Glutamatergic neuron (in vitro differentiated cells): ENCODE measurements around the gene SEC62. TPM values are rescaled to one million over a fixed set of nuclear protein-coding genes. Genes with fewer than 3 reads are reported as not detected.

Experiments used
- DNase-seq: peaks from one replicate; pipeline ENCODE4 v3.0.0; 2022
- H3K27ac Mint-ChIP-seq: one replicate; pipeline ENCODE4 v1.8.0; 2020; ENCODE audit warnings: mild to moderate bottlenecking, mixed read lengths, inconsistent platforms; ENCODE audit not compliant: unreplicated experiment
- H3K27me3 Mint-ChIP-seq: one replicate; pipeline ENCODE4 v1.8.0; 2020; ENCODE audit warnings: mild to moderate bottlenecking, moderate library complexity, mixed read lengths, inconsistent platforms; ENCODE audit not compliant: unreplicated experiment
- H3K36me3 Mint-ChIP-seq: one replicate; pipeline ENCODE4 v1.8.0; 2020; ENCODE audit warnings: mild to moderate bottlenecking, mixed read lengths, inconsistent platforms; ENCODE audit not compliant: unreplicated experiment
- H3K4me1 Mint-ChIP-seq: one replicate; pipeline ENCODE4 v1.8.0; 2020; ENCODE audit warnings: mild to moderate bottlenecking, low read depth, mixed read lengths, inconsistent platforms; ENCODE audit not compliant: unreplicated experiment
- H3K4me3 Mint-ChIP-seq: one replicate; pipeline ENCODE4 v1.8.0; 2020; ENCODE audit warnings: mild to moderate bottlenecking, mixed read lengths, inconsistent platforms; ENCODE audit not compliant: unreplicated experiment
- H3K9me3 Mint-ChIP-seq: one replicate; pipeline ENCODE4 v1.8.0; 2020; ENCODE audit warnings: mild to moderate bottlenecking, moderate library complexity, mixed read lengths, inconsistent platforms; ENCODE audit not compliant: unreplicated experiment
- CTCF ChIP-seq: fragments of 200-600 bp; sonication (generic); IDR thresholded peaks from one replicate; pipeline ENCODE4 v1.5.0; 2021; ENCODE audit not compliant: partially characterized antibody, unreplicated experiment
- total RNA-seq: library from RNA; stranded (reverse); fragmentation: NEBNext Ultra II Directional; extraction: Animal tissue kit (Norgen Biotek cat#: 25700); gene quantifications from one replicate; pipeline ENCODE4 v1.2.1, GENCODE V29; 2021; ENCODE audit not compliant: unreplicated experiment

The SEC62 gene
- total RNA-seq, 1 donor from 2014 or later: 75.5 TPM

DNA sequence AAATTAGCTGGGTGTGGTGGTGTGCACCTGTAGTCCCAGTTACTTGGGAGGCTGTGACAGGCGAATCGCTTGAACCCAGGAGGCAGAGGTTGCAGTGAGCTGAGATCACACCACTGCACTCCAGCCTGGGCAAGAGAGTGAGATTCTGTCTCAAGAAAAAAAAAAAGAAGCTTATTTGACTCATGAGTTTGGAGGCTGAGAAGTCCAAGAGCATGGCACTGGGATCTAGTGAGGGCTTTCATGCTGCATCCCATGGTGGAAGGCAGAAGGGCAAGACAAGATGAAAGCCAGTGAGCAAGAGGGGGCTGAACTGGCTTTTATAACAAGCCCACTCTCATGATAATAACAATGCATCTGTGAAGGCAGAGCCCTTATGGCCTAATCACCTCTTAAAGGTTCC, 33.4 kb downstream of the SEC62 start:
- H3K4me3 Mint-ChIP-seq: no peak overlapping the region
- DNase-seq: no peak
- peaks cover 1% of the 10 kb centered on the region for H3K27me3 Mint-ChIP-seq
- H3K9me3 Mint-ChIP-seq: peaks cover 2% of the 10 kb centered on the region
- TF ChIP-seq CTCF: no peak
- no peaks in the 10 kb centered on the region for H3K4me1 Mint-ChIP-seq
- no peak overlapping the region for H3K27ac Mint-ChIP-seq
- H3K36me3 Mint-ChIP-seq: no peaks in the 10 kb centered on the region

DNA sequence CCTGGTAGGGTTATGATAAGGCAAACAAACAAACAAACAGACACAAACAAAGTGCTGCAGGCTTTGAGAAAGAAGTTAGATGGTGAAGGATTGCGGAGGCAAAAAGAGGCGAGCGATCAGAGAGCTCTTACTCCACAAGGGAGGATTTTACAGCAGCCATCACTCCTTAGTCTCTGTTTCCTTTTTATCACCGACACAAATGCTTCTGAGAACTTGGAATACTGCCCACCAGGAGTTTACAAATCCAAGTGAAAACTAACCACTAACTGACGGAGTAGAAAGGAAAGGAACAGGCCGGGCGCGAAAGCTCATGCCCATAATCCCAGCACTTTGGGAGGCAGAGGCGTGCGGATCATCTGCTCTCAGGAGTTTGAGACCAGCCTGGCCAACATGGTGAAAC, 35.6 kb downstream of the SEC62 start:
- Mint-ChIP-seq H3K4me1 (no peaks in the 10 kb centered on the region), H3K27ac (no peak overlapping the region), H3K9me3 (peaks cover 2% of the 10 kb centered on the region), H3K27me3 (peaks cover 1% of the 10 kb centered on the region), H3K36me3 (no peaks in the 10 kb centered on the region), H3K4me3 (no peak overlapping the region)
- no peak for DNase-seq
- no peak for TF ChIP-seq CTCF

DNA sequence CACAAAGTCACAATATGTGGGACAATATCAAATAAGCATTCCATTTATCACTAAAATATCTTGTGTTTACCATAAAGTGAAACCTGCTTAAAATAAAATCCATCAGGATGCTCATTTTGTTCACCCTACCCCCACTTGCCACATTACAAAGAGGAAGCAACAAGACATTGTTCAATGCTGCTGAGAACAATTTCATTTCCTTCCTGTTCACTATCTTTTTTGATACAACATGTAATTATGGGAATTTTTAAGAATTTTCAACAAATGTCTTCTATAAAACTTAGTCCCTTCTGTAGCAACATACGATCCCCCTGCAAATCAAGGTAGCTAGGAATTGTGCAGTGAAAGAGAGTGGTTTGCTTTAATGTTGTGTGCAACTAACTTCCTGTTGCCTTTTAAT, 36.3 kb downstream of the SEC62 start:
- H3K27ac Mint-ChIP-seq: no peak overlapping the region
- H3K9me3 Mint-ChIP-seq: peaks cover 2% of the 10 kb centered on the region
- TF ChIP-seq CTCF: no peak
- H3K27me3 Mint-ChIP-seq: peaks cover 1% of the 10 kb centered on the region
- no peaks in the 10 kb centered on the region for H3K4me1 Mint-ChIP-seq
- no peak overlapping the region for H3K4me3 Mint-ChIP-seq
- no peaks in the 10 kb centered on the region for H3K36me3 Mint-ChIP-seq
- no peak for DNase-seq

DNA sequence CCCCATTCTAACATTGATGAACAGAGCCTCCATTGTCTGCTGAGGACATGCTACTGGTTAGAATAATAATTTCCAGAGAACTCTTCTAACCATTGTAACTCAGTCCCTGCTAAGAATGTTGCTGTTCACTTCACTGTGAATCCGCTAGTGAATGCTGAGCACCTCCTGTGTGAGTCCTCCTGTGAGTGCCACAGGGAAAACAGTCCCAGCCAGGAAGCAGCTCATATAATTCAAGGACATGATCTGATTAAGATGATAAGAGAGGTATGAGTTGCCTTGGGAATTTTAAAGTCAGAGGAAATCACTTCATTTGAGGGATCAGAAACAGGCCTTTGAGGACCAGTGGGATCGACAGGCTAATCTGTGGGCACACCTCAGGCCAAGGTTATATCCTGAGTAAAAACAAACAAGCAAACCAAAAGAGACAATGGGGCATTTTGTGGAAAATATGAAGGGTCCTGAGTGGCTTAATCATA, 37.3 kb downstream of the SEC62 start:
- Mint-ChIP-seq H3K4me1 (no peaks in the 10 kb centered on the region), H3K27me3 (no peaks in the 10 kb centered on the region), H3K9me3 (peaks cover 2% of the 10 kb centered on the region), H3K27ac (no peak overlapping the region), H3K4me3 (no peak overlapping the region), H3K36me3 (no peaks in the 10 kb centered on the region)
- no peak for TF ChIP-seq CTCF
- no peak for DNase-seq

DNA sequence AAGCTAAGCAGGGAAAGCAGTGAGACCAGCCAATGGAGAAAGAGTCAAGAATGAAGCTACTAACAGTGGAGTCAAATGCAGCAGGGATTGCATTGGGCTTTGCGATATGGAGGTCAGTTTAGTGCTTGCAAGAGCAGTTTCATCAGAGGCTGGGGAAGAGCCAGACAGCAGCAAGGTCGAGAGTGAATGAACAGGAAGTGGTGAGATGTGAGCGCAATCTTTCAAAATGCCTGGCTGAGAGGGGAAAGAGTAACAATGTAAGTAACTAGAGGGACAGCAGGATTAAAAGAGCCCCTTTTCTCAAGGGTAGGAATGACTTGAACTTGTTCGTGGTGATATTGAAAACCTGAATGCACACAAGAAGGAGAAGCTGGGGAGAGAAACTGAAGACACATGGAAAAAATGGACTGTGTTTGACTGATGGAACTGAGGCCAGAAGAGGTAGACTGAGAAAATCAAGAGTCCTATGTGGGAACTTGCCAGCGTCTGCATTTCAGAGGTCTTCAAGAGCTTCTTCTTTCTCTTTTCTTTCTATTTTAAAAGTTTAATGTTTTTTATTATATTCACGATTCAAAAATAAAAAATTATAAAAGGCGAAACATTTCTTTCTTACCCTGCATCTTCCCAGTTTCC, 40.5 kb downstream of the SEC62 start:
- Mint-ChIP-seq H3K27ac (no peak overlapping the region), H3K4me3 (no peak overlapping the region), H3K9me3 (peaks cover 2% of the 10 kb centered on the region), H3K4me1 (no peaks in the 10 kb centered on the region), H3K36me3 (no peaks in the 10 kb centered on the region), H3K27me3 (no peaks in the 10 kb centered on the region)
- no peak for TF ChIP-seq CTCF
- DNase-seq: no peak
